ENCODE results near the gene ANKRD39. TPM values are rescaled to one million over a fixed set of nuclear protein-coding genes. Genes with fewer than 3 reads are reported as not detected.

The ANKRD39 gene
- total and polyA plus RNA-seq, 2 of the 8 experiments (the other 6 are each of a cell fraction or from before 2014, with no cell fraction given), result 18.5 to 21.3 TPM

DNA sequence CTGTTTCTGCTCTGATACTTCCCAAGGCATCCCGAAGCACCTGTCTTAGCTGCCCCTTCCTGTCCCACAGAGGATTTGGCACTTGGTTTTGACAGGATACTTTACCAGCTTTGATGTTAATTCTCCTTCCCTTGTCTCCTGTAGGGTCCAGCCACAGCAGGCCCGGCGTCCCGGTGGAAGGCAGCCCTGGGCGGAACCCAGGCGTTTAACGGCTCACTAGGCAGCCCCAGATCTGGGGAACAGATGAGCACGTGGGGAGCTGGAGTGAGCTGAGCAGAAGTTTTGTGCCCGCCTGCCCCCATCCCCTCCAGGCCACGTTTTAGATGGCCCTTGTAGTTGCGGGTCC lies 25.4 kb downstream of the ANKRD39 start (continued):
- TF ChIP-seq CHD7 (IDR thresholded peaks at IDR 0.05; ENCODE audit: insufficient replicate concordance, low read length) (no peak), MAX (IDR thresholded peaks at IDR 0.05) (no peak), GTF2F1 (IDR thresholded peaks at IDR 0.05; ENCODE audit: borderline replicate concordance, low read depth, low read length) (no peak), SAP30 (IDR thresholded peaks at IDR 0.05; ENCODE audit: insufficient read depth, insufficient replicate concordance, low read length) (no peak), HDAC6 (IDR thresholded peaks at IDR 0.05; ENCODE audit: low read depth, low read length) (no peak), SP4 (IDR thresholded peaks at IDR 0.05; ENCODE audit: low read length) (no peak), POLR2AphosphoS5 (IDR thresholded peaks at IDR 0.05; ENCODE audit: low read depth, low read length) (no peak), NANOG (IDR thresholded peaks at IDR 0.05; ENCODE audit: insufficient read depth, low read depth, low read length, poor library complexity, severe bottlenecking) (no peak)

Measured in H1 (cell line).